Panc1 (cell line): Measurements from ENCODE around the gene ECHDC1.

Source experiments
- CTCF ChIP-seq: fragments of 450-650 bp; IDR thresholded peaks from 2 replicates; pipeline ENCODE4 v1.5.1; 2017; ENCODE audit warnings: mild to moderate bottlenecking
- POLR2AphosphoS5 ChIP-seq: IDR thresholded peaks from 2 replicates; pipeline ENCODE4 v1.6.1; 2012; ENCODE audit warnings: mild to moderate bottlenecking, low read depth, low read length, moderate library complexity
- SIN3A ChIP-seq: IDR thresholded peaks from 2 replicates; pipeline ENCODE4 v1.6.1; 2012; ENCODE audit warnings: low read depth, mild to moderate bottlenecking, low read length, moderate library complexity, borderline replicate concordance; ENCODE audit not compliant: insufficient read depth
- TCF7L2 ChIP-seq: IDR thresholded peaks from 2 replicates; pipeline ENCODE4 v1.6.1; 2011; ENCODE audit warnings: mild to moderate bottlenecking, low read depth, low read length, inconsistent platforms

GRCh38 chr6:127391094-127391953 is 47.9 kb upstream of the ECHDC1 start:
- no peak for TF ChIP-seq CTCF
- no peak for TF ChIP-seq SIN3A
- no peak for TF ChIP-seq POLR2AphosphoS5
- TF ChIP-seq TCF7L2, result no peak
